Naive thymus-derived CD4-positive, alpha-beta T cell (primary cell): ENCODE data around the gene TMEM269. TPM values are rescaled to one million over a fixed set of nuclear protein-coding genes. Genes with fewer than 3 reads are reported as not detected.

ENCODE experiments used
- ATAC-seq: fragments of 150-1000 bp; cut with Tn5 transposase; 2 replicates; pipeline ENCODE4 v1.10.0; 2021; ENCODE audit warnings: mild to moderate bottlenecking, moderate library complexity
- CTCF ChIA-PET: fragments of 350-600 bp; sonication (Branson Sonifier 250); formaldehyde crosslinking; loops from one replicate; lab custom pipeline; 2021; ENCODE audit warnings: antibody characterized with exemption; lab: Charles Lee
- POLR2A ChIA-PET: fragments of 350-600 bp; sonication (Branson Sonifier 250); formaldehyde crosslinking; loops from one replicate; lab custom pipeline; 2021; ENCODE audit warnings: antibody characterized with exemption, inconsistent platforms; lab: Charles Lee
- DNase-seq, 9 donors: peaks; one replicate each; pipeline versions ENCODE4 v3.0.0 to v3.0.0-alpha.2; 2020 to 2022; ENCODE audit warnings: mixed read lengths in 1 of 9
- H3K27ac ChIP-seq: one replicate; pipeline ENCODE4 v1.7.0; 2013; ENCODE audit warnings: mild to moderate bottlenecking, low read depth, low read length, moderate library complexity
- H3K27me3 ChIP-seq, 2 donors: one replicate each; pipeline ENCODE4 v1.7.0; 2013; ENCODE audit warnings: low read length in 2 of 2, mild to moderate bottlenecking in 2 of 2, moderate library complexity in 2 of 2; ENCODE audit not compliant: control insufficient read depth in 2 of 2, insufficient read depth in 2 of 2
- H3K36me3 ChIP-seq, 3 experiments: 1 replicate in 2 of 3; 2 replicates in 1 of 3; pipeline ENCODE4 v1.7.0; 2013; ENCODE audit warnings: low read length in 3 of 3, mild to moderate bottlenecking in 3 of 3, moderate library complexity in 1 of 3; ENCODE audit not compliant: insufficient read depth in 3 of 3, control insufficient read depth in 2 of 3
- H3K4me1 ChIP-seq, 2 donors: one replicate each; pipeline ENCODE4 v1.7.0; 2013; ENCODE audit warnings: low read length in 2 of 2, mild to moderate bottlenecking in 2 of 2, moderate library complexity in 1 of 2; ENCODE audit not compliant: control insufficient read depth in 2 of 2, insufficient read depth in 2 of 2
- H3K4me3 ChIP-seq: 2 replicates; pipeline ENCODE4 v1.7.0; 2013; ENCODE audit warnings: mild to moderate bottlenecking, low read length
- H3K9me3 ChIP-seq, 3 experiments: 1 replicate in 2 of 3; 2 replicates in 1 of 3; pipeline ENCODE4 v1.7.0; 2013; ENCODE audit warnings: low read length in 3 of 3; ENCODE audit not compliant: control insufficient read depth in 2 of 3
- H3K27ac Mint-ChIP-seq, 9 donors: one replicate each; pipeline ENCODE4 v1.8.0; 2020 to 2022; ENCODE audit warnings: mixed read lengths in 9 of 9, mild to moderate bottlenecking in 8 of 9, moderate library complexity in 5 of 9, inconsistent platforms in 2 of 9
- H3K27me3 Mint-ChIP-seq, 5 donors: one replicate each; pipeline ENCODE4 v1.8.0; 2021 to 2022; ENCODE audit warnings: mixed read lengths in 5 of 5, mild to moderate bottlenecking in 1 of 5
- H3K36me3 Mint-ChIP-seq, 5 donors: one replicate each; pipeline ENCODE4 v1.8.0; 2020 to 2022; ENCODE audit warnings: mixed read lengths in 5 of 5, mild to moderate bottlenecking in 3 of 5, inconsistent platforms in 1 of 5
- H3K4me1 Mint-ChIP-seq, 7 donors: one replicate each; pipeline ENCODE4 v1.8.0; 2020 to 2022; ENCODE audit warnings: mixed read lengths in 7 of 7, mild to moderate bottlenecking in 3 of 7, inconsistent platforms in 1 of 7
- H3K4me3 Mint-ChIP-seq, 10 donors: one replicate each; pipeline ENCODE4 v1.8.0; 2020 to 2022; ENCODE audit warnings: mild to moderate bottlenecking in 10 of 10, mixed read lengths in 10 of 10, moderate library complexity in 6 of 10, inconsistent platforms in 2 of 10
- H3K9me3 Mint-ChIP-seq, 11 donors: one replicate each; pipeline ENCODE4 v1.8.0; 2020 to 2022; ENCODE audit warnings: mixed read lengths in 11 of 11, mild to moderate bottlenecking in 4 of 11, inconsistent platforms in 1 of 11, moderate library complexity in 1 of 11
- intact Hi-C, 2 donors: fragments of 100-400 bp; cut with micrococcal nuclease; formaldehyde crosslinking; loops; one replicate each; pipeline ENCODE4 v1.15.1; 2023
- polyA plus RNA-seq, 2 donors: library from polyadenylated mRNA; unstranded; fragments of 300-500 nt; fragmentation: Illumina TruSeq; gene quantifications; one replicate each; pipeline ENCODE4 v1.2.3, GENCODE V29; 2021
- total RNA-seq, 6 experiments: library from RNA in 5 of 6; stranded (reverse) in 5 of 6; gene quantifications; 1 replicate in 5 of 6; 2 replicates in 1 of 6; pipeline ENCODE4 v1.2.3 and lab custom pipeline; 2021 to 2026

The TMEM269 gene
- total and polyA plus RNA-seq, 7 experiments from 2014 or later: 0.19 to 2.0 (median 0.35) TPM; not detected in 2

- CTCF ChIA-PET: interaction anchor here (1.2 to 2.1 kb wide), 4 partner anchors 17 to 228 kb away, joined by 3 to 6 read pairs (median 3); partner anchors contain the start of gene YBX1
- ATAC-seq (peak; percentile 0), DNase-seq (no peak)
- Histone ChIP-seq H3K4me1 (peaks cover 11 to 22% of the 10 kb centered on the region in 2 donors), H3K27me3 (no peaks in the 10 kb centered on the region), H3K27ac (peak overlapping the region; percentile 59), H3K9me3 (peaks cover 0 to 1% (median 0%) of the 10 kb centered on the region in 3 experiments), H3K4me3 (peak overlapping the region; percentile 97), H3K36me3 (peaks cover 0 to 17% (median 0%) of the 10 kb centered on the region in 3 experiments)
- H3K4me3 Mint-ChIP-seq: peak overlapping the region; percentile 84 to 100 (median 96)
- H3K27me3 Mint-ChIP-seq: no peaks in the 10 kb centered on the region
- intact Hi-C loops: loop anchor here (1.0 to 10.0 kb wide), 16 partner anchors 29 to 1129 kb away; partner anchors contain the start of genes C1orf50 (in 2 of the 2), CCDC30 (in 2 of the 2), CFAP57 (in 2 of the 2) and EBNA1BP2 (in 2 of the 2)
- peaks cover 0 to 13% (median 2%) of the 10 kb centered on the region in 11 donors for H3K9me3 Mint-ChIP-seq
- peaks cover 12 to 44% (median 24%) of the 10 kb centered on the region in 5 donors for H3K36me3 Mint-ChIP-seq
- peaks cover 19 to 38% (median 31%) of the 10 kb centered on the region in 7 donors for H3K4me1 Mint-ChIP-seq
- H3K27ac Mint-ChIP-seq: peak overlapping the region; percentile 71 to 93 (median 85)
- POLR2A ChIA-PET: interaction anchor here (0.7 to 4.9 kb wide), 10 partner anchors 17 to 188 kb away, joined by 3 to 37 read pairs (median 4); partner anchors contain the start of genes C1orf50, ERMAP, P3H1 and SVBP
Measured at GRCh38 chr1:42845866-42846256, 61.1 kb downstream of the TMEM269 start.

- Mint-ChIP-seq H3K36me3 (peaks cover 13 to 47% (median 30%) of the 10 kb centered on the region in 5 donors), H3K27me3 (no peaks in the 10 kb centered on the region), H3K4me1 (peaks cover 19 to 38% (median 31%) of the 10 kb centered on the region in 7 donors), H3K4me3 (peak within 1 kb of the TSS; percentile 84 to 100 (median 96)), H3K9me3 (peaks cover 0 to 19% (median 6%) of the 10 kb centered on the region in 11 donors), H3K27ac (peak within 1 kb of the TSS; percentile 71 to 95 (median 85))
- Histone ChIP-seq H3K27ac (peak within 1 kb of the TSS; percentile 72), H3K36me3 (peaks cover 0 to 23% (median 0%) of the 10 kb centered on the region in 3 experiments), H3K27me3 (no peaks in the 10 kb centered on the region), H3K4me1 (peaks cover 11 to 22% of the 10 kb centered on the region in 2 donors), H3K9me3 (peaks cover 0 to 8% (median 0%) of the 10 kb centered on the region in 3 experiments), H3K4me3 (peak within 1 kb of the TSS; percentile 97)
- intact Hi-C loops: loop anchor here (1.0 to 10.0 kb wide), 16 partner anchors 29 to 1128 kb away; partner anchors contain the start of genes C1orf50 (in 2 of the 2), CCDC30 (in 2 of the 2), CFAP57 (in 2 of the 2) and EBNA1BP2 (in 2 of the 2)
- CTCF ChIA-PET: interaction anchor here (1.2 to 2.1 kb wide), 5 partner anchors 16 to 229 kb away, joined by 3 to 6 read pairs (median 3); partner anchors contain the start of gene YBX1
- peak; percentile 99 for ATAC-seq
- DNase-seq: peak; percentile 51 to 91 (median 84)
- POLR2A ChIA-PET: interaction anchor here (0.7 to 4.9 kb wide), 12 partner anchors 17 to 189 kb away, joined by 3 to 37 read pairs (median 3); partner anchors contain the start of genes C1orf50, ERMAP, P3H1 and SVBP
Measured at GRCh38 chr1:42846257-42847110, 61.7 kb downstream of the TMEM269 start, which contains the start of gene ZNF691. ZNF691 (plus strand) TSS chr1:42846613; CDS start chr1:42849659, 3,046 bp downstream.

DNA sequence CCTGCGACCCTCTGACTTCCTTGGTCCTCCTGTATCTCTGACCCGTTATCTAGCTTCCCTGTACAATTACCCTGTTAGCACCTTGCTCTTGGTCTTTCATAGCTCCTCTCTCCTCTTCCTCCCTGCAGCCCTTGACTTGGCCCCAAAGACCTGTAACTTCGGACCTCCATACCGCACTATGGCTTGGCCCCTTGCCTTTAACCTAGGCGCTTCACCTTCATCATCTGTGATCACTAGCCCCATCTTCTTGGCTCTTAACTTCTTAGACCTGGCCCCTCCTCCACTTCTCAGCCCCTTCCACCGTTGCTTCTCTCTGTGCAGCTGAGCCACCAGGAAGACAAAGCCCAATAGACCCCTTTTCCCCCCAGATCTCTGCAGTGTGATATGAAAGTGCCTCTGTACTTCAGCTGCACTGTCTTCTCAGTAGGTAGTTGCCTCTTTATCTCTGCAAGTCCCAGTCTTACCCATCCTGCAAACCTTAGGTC lies 62.4 kb downstream of the TMEM269 start:
- H3K4me3 ChIP-seq: peak overlapping the region; percentile 97
- Mint-ChIP-seq H3K9me3 (peaks cover 0 to 22% (median 6%) of the 10 kb centered on the region in 11 donors), H3K27me3 (no peaks in the 10 kb centered on the region), H3K4me3 (peak overlapping the region; percentile 84 to 100 (median 96)), H3K4me1 (peaks cover 19 to 38% (median 31%) of the 10 kb centered on the region in 7 donors), H3K27ac (peak overlapping the region; percentile 56 to 95 (median 83)), H3K36me3 (peaks cover 13 to 46% (median 32%) of the 10 kb centered on the region in 5 donors)
- ChIA-PET CTCF (interaction anchor here (1.2 to 2.1 kb wide), 3 partner anchors 15 to 228 kb away, joined by 3 to 6 read pairs (median 3); no protein-coding TSS in a partner anchor), POLR2A (interaction anchor here (1.1 to 4.9 kb wide), 6 partner anchors 22 to 80 kb away, joined by 3 to 37 read pairs (median 6); partner anchors contain the start of genes C1orf50, ERMAP, P3H1 and SVBP)
- intact Hi-C loops: loop anchor here (2.0 to 10.0 kb wide), 5 partner anchors 385 to 1128 kb away; partner anchors contain the start of genes ATP6V0B (in 1 of the 2), B4GALT2 (in 1 of the 2), CCDC30 (in 1 of the 2) and DPH2 (in 1 of the 2)
- peak overlapping the region; percentile 72 for H3K27ac ChIP-seq
- H3K36me3 ChIP-seq: peaks cover 0 to 26% (median 0%) of the 10 kb centered on the region in 3 experiments
- ATAC-seq (no peak), DNase-seq (peak in 4 of 9 donors; percentile 2 to 10 (median 5))
- H3K9me3 ChIP-seq: peaks cover 0 to 12% (median 0%) of the 10 kb centered on the region in 3 experiments
- H3K27me3 ChIP-seq: no peaks in the 10 kb centered on the region
- peaks cover 11 to 22% of the 10 kb centered on the region in 2 donors for H3K4me1 ChIP-seq

DNA sequence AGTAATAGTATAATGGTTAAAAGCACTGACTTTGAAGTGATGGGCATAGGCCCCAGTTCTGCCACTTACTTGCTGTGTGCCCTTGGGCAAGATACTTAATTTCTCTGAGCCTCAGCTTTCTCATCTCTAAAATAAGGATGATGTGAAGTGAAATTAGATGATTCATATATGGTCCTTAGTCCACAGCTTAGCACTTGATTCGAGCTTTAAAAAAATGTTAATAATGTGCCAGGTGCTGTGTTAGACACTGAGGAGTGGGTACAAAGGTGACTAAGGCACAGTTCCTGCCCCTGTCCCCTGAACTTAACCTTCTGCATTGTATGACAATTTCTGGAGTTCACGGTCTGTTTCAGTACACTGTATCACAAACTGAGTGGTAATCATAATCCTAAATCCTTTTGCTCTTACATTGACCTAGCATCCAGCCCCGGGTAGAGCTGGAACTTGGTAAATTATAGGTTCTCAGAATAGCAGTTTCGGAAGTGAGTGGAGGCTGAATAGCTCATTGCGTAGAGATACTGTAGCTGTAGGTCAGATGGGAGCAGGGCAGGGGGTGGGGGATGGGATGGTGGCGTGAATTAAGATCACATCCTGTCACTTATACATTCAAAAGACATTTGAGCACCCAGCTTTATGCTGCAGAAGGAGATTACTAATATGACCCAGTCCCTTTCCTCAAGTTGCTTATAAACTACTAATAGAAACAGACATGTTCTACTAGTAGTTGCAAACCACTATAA lies 63.1 kb downstream of the TMEM269 start:
- Histone ChIP-seq H3K4me3 (peak overlapping the region; percentile 97), H3K4me1 (peaks cover 11 to 22% of the 10 kb centered on the region in 2 donors), H3K27ac (peak overlapping the region; percentile 24), H3K36me3 (peaks cover 0 to 26% (median 0%) of the 10 kb centered on the region in 3 experiments), H3K9me3 (peaks cover 0 to 12% (median 0%) of the 10 kb centered on the region in 3 experiments), H3K27me3 (no peaks in the 10 kb centered on the region)
- Mint-ChIP-seq H3K36me3 (peaks cover 13 to 45% (median 37%) of the 10 kb centered on the region in 5 donors), H3K27me3 (no peaks in the 10 kb centered on the region), H3K9me3 (peaks cover 0 to 29% (median 8%) of the 10 kb centered on the region in 11 donors), H3K4me3 (peak overlapping the region; percentile 84 to 100 (median 96)), H3K27ac (peak overlapping the region; percentile 56 to 95 (median 83)), H3K4me1 (peaks cover 19 to 38% (median 34%) of the 10 kb centered on the region in 7 donors)
- POLR2A ChIA-PET: interaction anchor here (4.1 to 4.9 kb wide), 2 partner anchors 31 to 81 kb away, joined by 32 to 37 read pairs; partner anchors contain the start of genes C1orf50, ERMAP, P3H1 and SVBP
- intact Hi-C loops: loop anchor here (2.0 to 10.0 kb wide), 5 partner anchors 386 to 1127 kb away; partner anchors contain the start of genes ATP6V0B (in 1 of the 2), B4GALT2 (in 1 of the 2), CCDC30 (in 1 of the 2) and DPH2 (in 1 of the 2)
- ATAC-seq (no peak), DNase-seq (no peak)
- CTCF ChIA-PET: interaction anchor here (0.6 to 2.1 kb wide), 4 partner anchors 24 to 226 kb away, joined by 3 to 6 read pairs (median 4); no protein-coding TSS in a partner anchor
